Panc1 (cell line): Measurements from ENCODE around the gene ALDH1B1.

Experiments used
- CTCF ChIP-seq: fragments of 450-650 bp; IDR thresholded peaks from 2 replicates; pipeline ENCODE4 v1.5.1; 2017; ENCODE audit warnings: mild to moderate bottlenecking
- POLR2AphosphoS5 ChIP-seq: IDR thresholded peaks from 2 replicates; pipeline ENCODE4 v1.6.1; 2012; ENCODE audit warnings: mild to moderate bottlenecking, low read depth, low read length, moderate library complexity
- SIN3A ChIP-seq: IDR thresholded peaks from 2 replicates; pipeline ENCODE4 v1.6.1; 2012; ENCODE audit warnings: low read depth, mild to moderate bottlenecking, low read length, moderate library complexity, borderline replicate concordance; ENCODE audit not compliant: insufficient read depth
- TCF7L2 ChIP-seq: IDR thresholded peaks from 2 replicates; pipeline ENCODE4 v1.6.1; 2011; ENCODE audit warnings: mild to moderate bottlenecking, low read depth, low read length, inconsistent platforms

GRCh38 chr9:38396371-38396671, 3.8 kb downstream of the ALDH1B1 start:
- TF ChIP-seq CTCF (no peak), SIN3A (no peak), POLR2AphosphoS5 (no peak), TCF7L2 (no peak)
